GM23338 (cell line): ENCODE data around the gene BCL2L14. TPM values are rescaled to one million over a fixed set of nuclear protein-coding genes. Genes with fewer than 3 reads are reported as not detected.

Experiments used
- ATAC-seq: fragments of 200-7000 bp; cut with Tn5 transposase; 3 replicates; pipeline ENCODE4 v1.9.1; 2020
- DNase-seq: peaks from one replicate; pipeline ENCODE4 v3.0.0-alpha.2; 2015; ENCODE audit warnings: low spot score
- H2AFZ ChIP-seq: fragments of 200-600 bp; sonication (generic); 2 replicates; pipeline ENCODE4 v1.8.0; 2016; ENCODE audit warnings: antibody characterized with exemption, mild to moderate bottlenecking, moderate library complexity
- H3F3A ChIP-seq: fragments of 200-600 bp; sonication (generic); replicated peaks from 2 replicates; pipeline ENCODE4 v1.8.0; 2017; ENCODE audit warnings: antibody characterized with exemption, mixed run types, low read depth
- H3K27ac ChIP-seq: fragments of 200-600 bp; sonication (generic); 2 replicates; pipeline ENCODE4 v1.6.1; 2016; ENCODE audit warnings: low read depth
- H3K27me3 ChIP-seq: fragments of 200-600 bp; sonication (generic); 2 replicates; pipeline ENCODE4 v1.8.0; 2016; ENCODE audit warnings: mild to moderate bottlenecking, mixed run types, moderate library complexity; ENCODE audit not compliant: insufficient read depth
- H3K36me3 ChIP-seq: fragments of 200-600 bp; sonication (generic); 2 replicates; pipeline ENCODE4 v1.8.0; 2016; ENCODE audit warnings: mild to moderate bottlenecking; ENCODE audit not compliant: insufficient read depth
- H3K4me1 ChIP-seq: fragments of 200-600 bp; sonication (generic); 2 replicates; pipeline ENCODE4 v1.8.0; 2016; ENCODE audit warnings: mild to moderate bottlenecking, moderate library complexity; ENCODE audit not compliant: insufficient read depth
- H3K4me2 ChIP-seq: fragments of 200-600 bp; sonication (generic); 2 replicates; pipeline ENCODE4 v1.7.1; 2017; ENCODE audit warnings: mixed run types
- H3K4me3 ChIP-seq: fragments of 200-600 bp; sonication (generic); 2 replicates; pipeline ENCODE4 v1.6.1; 2016; ENCODE audit warnings: mixed run types
- H3K79me2 ChIP-seq: fragments of 200-600 bp; sonication (generic); replicated peaks from 2 replicates; pipeline ENCODE4 v1.8.0; 2017; ENCODE audit warnings: mild to moderate bottlenecking; ENCODE audit not compliant: insufficient read depth
- H3K9me2 ChIP-seq: fragments of 200-600 bp; sonication (generic); 2 replicates; pipeline ENCODE4 v1.8.0; 2017; ENCODE audit not compliant: insufficient read depth
- H4K20me1 ChIP-seq: fragments of 200-600 bp; sonication (generic); replicated peaks from 2 replicates; pipeline ENCODE4 v1.8.0; 2017; ENCODE audit warnings: mild to moderate bottlenecking; ENCODE audit not compliant: insufficient read depth
- H3K27ac Mint-ChIP-seq: 2 replicates; pipeline ENCODE4 v1.8.0; 2020; ENCODE audit warnings: inconsistent platforms, mild to moderate bottlenecking, moderate library complexity, mixed read lengths
- H3K27me3 Mint-ChIP-seq: 3 replicates; pipeline ENCODE4 v1.8.0; 2022; ENCODE audit warnings: low read depth, mild to moderate bottlenecking, moderate library complexity, mixed read lengths, inconsistent platforms; ENCODE audit not compliant: insufficient read depth, poor library complexity
- H3K36me3 Mint-ChIP-seq: 3 replicates; pipeline ENCODE4 v1.8.0; 2021; ENCODE audit warnings: low read depth, mild to moderate bottlenecking, inconsistent platforms, moderate library complexity, mixed read lengths
- H3K4me1 Mint-ChIP-seq: 3 replicates; pipeline ENCODE4 v1.8.0; 2020; ENCODE audit warnings: mild to moderate bottlenecking, inconsistent platforms, mixed read lengths
- H3K4me3 Mint-ChIP-seq: 3 replicates; pipeline ENCODE4 v1.8.0; 2021; ENCODE audit warnings: moderate library complexity, mild to moderate bottlenecking, inconsistent platforms, mixed read lengths
- H3K9me3 Mint-ChIP-seq: 3 replicates; pipeline ENCODE4 v1.8.0; 2020; ENCODE audit warnings: moderate library complexity, mild to moderate bottlenecking, inconsistent platforms, mixed read lengths
- CREB1 ChIP-seq: fragments of 250-450 bp; sonication (Bioruptor Pico); IDR thresholded peaks from 2 replicates; pipeline ENCODE4 v1.5.0; 2020; ENCODE audit warnings: low read depth, mild to moderate bottlenecking, moderate library complexity
- EZH2 ChIP-seq: fragments of 200-600 bp; sonication (generic); IDR thresholded peaks from one replicate; pipeline ENCODE4 v1.8.0; 2017; ENCODE audit warnings: antibody characterized with exemption, mild to moderate bottlenecking, low read depth; ENCODE audit not compliant: unreplicated experiment
- REST ChIP-seq: IDR thresholded peaks from one replicate; pipeline ENCODE4 v1.6.1; 2018; ENCODE audit warnings: antibody characterized with exemption; ENCODE audit not compliant: unreplicated experiment
- polyA plus RNA-seq: library from polyadenylated mRNA; unstranded; fragments of >200 nt; fragmentation: Nextera tagmentation; extraction: Ambion mirVana; gene quantifications from 2 replicates; pipeline ENCODE4 v1.2.1, GENCODE V29; 2016
- total RNA-seq: library from RNA; depleted of rRNA; stranded (reverse); fragments of >200 nt; shearing (Covaris generic); gene quantifications from 2 replicates; pipeline ENCODE4 v1.2.3, GENCODE V29; 2014
- TF ChIP-seq, protein P1 (sequence below): fragments of 250-450 bp; sonication (Bioruptor Pico); IDR thresholded peaks from 2 replicates; pipeline ENCODE4 v1.5.0; 2020; ENCODE audit warnings: mild to moderate bottlenecking, moderate library complexity

Gene BCL2L14
- total and polyA plus RNA-seq, 2 experiments from 2014 or later = 2.1 to 2.7 TPM

DNA sequence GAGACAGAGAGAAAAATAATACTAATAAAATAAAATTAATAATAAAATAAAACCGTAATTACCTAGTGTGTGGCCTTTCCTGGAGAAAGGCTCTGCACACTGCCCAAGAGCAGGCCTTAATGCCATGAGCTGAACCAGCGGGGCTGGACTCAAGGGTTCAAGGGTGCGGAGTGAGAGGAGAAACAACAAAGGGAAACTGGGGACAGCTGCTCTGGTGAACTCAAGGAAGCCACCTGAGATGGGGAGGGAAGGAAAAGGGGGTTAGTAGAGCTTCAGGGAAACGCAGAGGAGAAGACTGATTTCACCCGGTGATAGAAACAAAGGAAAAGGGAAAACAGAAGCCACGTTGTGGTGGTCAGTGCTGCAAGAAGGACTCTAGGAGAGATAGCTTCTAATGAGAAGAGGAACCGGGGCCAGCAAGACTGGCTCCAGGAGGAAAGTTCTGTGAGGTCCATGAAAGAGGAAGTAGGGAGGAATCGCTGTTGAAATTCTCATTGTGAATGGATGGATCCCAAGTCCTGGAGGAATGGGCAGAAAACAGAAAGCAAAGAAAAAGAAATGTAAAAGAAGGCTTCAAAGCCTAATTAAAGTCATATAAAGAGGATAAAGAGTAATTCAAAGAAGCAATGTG is 48.3 kb upstream of the BCL2L14 start (continued):
- TF ChIP-seq, protein P1, sequence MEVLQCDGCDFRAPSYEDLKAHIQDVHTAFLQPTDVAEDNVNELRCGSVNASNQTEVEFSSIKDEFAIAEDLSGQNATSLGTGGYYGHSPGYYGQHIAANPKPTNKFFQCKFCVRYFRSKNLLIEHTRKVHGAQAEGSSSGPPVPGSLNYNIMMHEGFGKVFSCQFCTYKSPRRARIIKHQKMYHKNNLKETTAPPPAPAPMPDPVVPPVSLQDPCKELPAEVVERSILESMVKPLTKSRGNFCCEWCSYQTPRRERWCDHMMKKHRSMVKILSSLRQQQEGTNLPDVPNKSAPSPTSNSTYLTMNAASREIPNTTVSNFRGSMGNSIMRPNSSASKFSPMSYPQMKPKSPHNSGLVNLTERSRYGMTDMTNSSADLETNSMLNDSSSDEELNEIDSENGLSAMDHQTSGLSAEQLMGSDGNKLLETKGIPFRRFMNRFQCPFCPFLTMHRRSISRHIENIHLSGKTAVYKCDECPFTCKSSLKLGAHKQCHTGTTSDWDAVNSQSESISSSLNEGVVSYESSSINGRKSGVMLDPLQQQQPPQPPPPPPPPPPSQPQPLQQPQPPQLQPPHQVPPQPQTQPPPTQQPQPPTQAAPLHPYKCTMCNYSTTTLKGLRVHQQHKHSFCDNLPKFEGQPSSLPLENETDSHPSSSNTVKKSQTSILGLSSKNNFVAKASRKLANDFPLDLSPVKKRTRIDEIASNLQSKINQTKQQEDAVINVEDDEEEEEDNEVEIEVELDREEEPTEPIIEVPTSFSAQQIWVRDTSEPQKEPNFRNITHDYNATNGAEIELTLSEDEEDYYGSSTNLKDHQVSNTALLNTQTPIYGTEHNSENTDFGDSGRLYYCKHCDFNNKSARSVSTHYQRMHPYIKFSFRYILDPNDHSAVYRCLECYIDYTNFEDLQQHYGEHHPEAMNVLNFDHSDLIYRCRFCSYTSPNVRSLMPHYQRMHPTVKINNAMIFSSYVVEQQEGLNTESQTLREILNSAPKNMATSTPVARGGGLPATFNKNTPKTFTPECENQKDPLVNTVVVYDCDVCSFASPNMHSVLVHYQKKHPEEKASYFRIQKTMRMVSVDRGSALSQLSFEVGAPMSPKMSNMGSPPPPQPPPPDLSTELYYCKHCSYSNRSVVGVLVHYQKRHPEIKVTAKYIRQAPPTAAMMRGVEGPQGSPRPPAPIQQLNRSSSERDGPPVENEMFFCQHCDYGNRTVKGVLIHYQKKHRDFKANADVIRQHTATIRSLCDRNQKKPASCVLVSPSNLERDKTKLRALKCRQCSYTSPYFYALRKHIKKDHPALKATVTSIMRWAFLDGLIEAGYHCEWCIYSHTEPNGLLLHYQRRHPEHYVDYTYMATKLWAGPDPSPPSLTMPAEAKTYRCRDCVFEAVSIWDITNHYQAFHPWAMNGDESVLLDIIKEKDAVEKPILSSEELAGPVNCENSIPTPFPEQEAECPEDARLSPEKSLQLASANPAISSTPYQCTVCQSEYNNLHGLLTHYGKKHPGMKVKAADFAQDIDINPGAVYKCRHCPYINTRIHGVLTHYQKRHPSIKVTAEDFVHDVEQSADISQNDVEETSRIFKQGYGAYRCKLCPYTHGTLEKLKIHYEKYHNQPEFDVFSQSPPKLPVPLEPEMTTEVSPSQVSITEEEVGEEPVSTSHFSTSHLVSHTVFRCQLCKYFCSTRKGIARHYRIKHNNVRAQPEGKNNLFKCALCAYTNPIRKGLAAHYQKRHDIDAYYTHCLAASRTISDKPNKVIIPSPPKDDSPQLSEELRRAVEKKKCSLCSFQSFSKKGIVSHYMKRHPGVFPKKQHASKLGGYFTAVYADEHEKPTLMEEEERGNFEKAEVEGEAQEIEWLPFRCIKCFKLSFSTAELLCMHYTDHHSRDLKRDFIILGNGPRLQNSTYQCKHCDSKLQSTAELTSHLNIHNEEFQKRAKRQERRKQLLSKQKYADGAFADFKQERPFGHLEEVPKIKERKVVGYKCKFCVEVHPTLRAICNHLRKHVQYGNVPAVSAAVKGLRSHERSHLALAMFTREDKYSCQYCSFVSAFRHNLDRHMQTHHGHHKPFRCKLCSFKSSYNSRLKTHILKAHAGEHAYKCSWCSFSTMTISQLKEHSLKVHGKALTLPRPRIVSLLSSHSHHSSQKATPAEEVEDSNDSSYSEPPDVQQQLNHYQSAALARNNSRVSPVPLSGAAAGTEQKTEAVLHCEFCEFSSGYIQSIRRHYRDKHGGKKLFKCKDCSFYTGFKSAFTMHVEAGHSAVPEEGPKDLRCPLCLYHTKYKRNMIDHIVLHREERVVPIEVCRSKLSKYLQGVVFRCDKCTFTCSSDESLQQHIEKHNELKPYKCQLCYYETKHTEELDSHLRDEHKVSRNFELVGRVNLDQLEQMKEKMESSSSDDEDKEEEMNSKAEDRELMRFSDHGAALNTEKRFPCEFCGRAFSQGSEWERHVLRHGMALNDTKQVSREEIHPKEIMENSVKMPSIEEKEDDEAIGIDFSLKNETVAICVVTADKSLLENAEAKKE (CRISPR knock-in tag) = no peak

GRCh38 chr12:12023456-12023855 is 47.3 kb upstream of the BCL2L14 start:
- Histone ChIP-seq H3K79me2 (no peaks in the 10 kb centered on the region), H2AFZ (no peak overlapping the region), H3K4me2 (no peak overlapping the region), H3K4me1 (0 out of 2 replicates have a peak, but pooled peaks cover 4% of the 10 kb centered on the region), H3K9me2 (no peaks in the 10 kb centered on the region), H3K27ac (no peak overlapping the region), H4K20me1 (no peaks in the 10 kb centered on the region), H3K4me3 (no peak overlapping the region), H3F3A (no peaks in the 10 kb centered on the region), H3K36me3 (no peaks in the 10 kb centered on the region), H3K27me3 (no peaks in the 10 kb centered on the region)
- no peak for TF ChIP-seq REST
- no peak for TF ChIP-seq EZH2
- no peak for TF ChIP-seq CREB1
- TF ChIP-seq, protein P1 (CRISPR knock-in tag) = no peak
- Mint-ChIP-seq H3K36me3 (no peaks in the 10 kb centered on the region), H3K9me3 (peaks cover 3% of the 10 kb centered on the region; the same call in 2 of the 3 replicates), H3K27ac (no peak overlapping the region), H3K4me3 (no peak overlapping the region), H3K27me3 (peaks cover 14% of the 10 kb centered on the region), H3K4me1 (no peaks in the 10 kb centered on the region; the same call in 2 of the 3 replicates)
- ATAC-seq (no peak), DNase-seq (no peak)
